HepG2 (cell line): Measurements from ENCODE around the gene KIF3C. TPM values are rescaled to one million over a fixed set of nuclear protein-coding genes. Genes with fewer than 3 reads are reported as not detected.

Experiments
- GABPA ChIP-seq, 2 experiments: IDR thresholded peaks; 2 replicates each; pipeline ENCODE4 v1.6.1; 2011 to 2016; ENCODE audit warnings: low read depth in 2 of 2, low read length in 1 of 2, missing biosample characterization in 1 of 2, missing genetic modification characterization in 1 of 2
- MXD4 ChIP-seq: IDR thresholded peaks from 2 replicates; pipeline ENCODE4 v1.6.1; 2016; ENCODE audit warnings: mild to moderate bottlenecking, missing biosample characterization, missing genetic modification reagents
- MXI1 ChIP-seq: IDR thresholded peaks from 3 replicates; pipeline ENCODE4 v1.6.1; 2012; ENCODE audit warnings: low read depth, low read length, inconsistent platforms, borderline replicate concordance
- RARA ChIP-seq: IDR thresholded peaks from 2 replicates; pipeline ENCODE4 v1.6.1; 2016; ENCODE audit warnings: missing genetic modification reagents, missing compliant biosample characterization
- RFX5 ChIP-seq: IDR thresholded peaks from 2 replicates; pipeline ENCODE4 v1.6.1; 2011; ENCODE audit warnings: low read depth, low read length, improper control_type of control experiment
- TGIF2 ChIP-seq: IDR thresholded peaks from 2 replicates; pipeline ENCODE4 v1.6.1; 2016; ENCODE audit warnings: control low read depth, missing compliant biosample characterization
- ZFP36L1 ChIP-seq: sonication (generic); formaldehyde crosslinking; IDR thresholded peaks from 2 replicates; pipeline ENCODE4 v1.8.0; 2022; ENCODE audit warnings: mild to moderate bottlenecking, missing genetic modification reagents, moderate library complexity
- ZIK1 ChIP-seq: sonication (generic); formaldehyde crosslinking; IDR thresholded peaks from 2 replicates; pipeline ENCODE4 v1.5.0; 2020; ENCODE audit warnings: mild to moderate bottlenecking, low read depth, missing genetic modification reagents, borderline replicate concordance
- ZNF24 ChIP-seq: fragments of 450-650 bp; IDR thresholded peaks from 2 replicates; pipeline ENCODE4 v1.6.1; 2017; ENCODE audit warnings: antibody characterized with exemption, mild to moderate bottlenecking
- polyA plus RNA-seq, 8 experiments: library from polyadenylated mRNA; depleted of rRNA in 3 of 8; stranded (reverse) in 7 of 8; unstranded in 1 of 8; fragments of >200 nt; fragmentation: Illumina TruSeq in 4 of 8; extraction: Trizol in 4 of 8; gene quantifications; 2 replicates each; pipeline versions ENCODE4 v1.2.1 to v1.2.3, GENCODE V29; 2011 to 2016; ENCODE audit warnings: low read depth in 4 of 8, missing spikeins in 1 of 8, mixed read lengths in 1 of 8; ENCODE audit not compliant: insufficient read depth in 1 of 8
- total RNA-seq, 5 experiments: library from RNA; depleted of rRNA; stranded (reverse); fragments of >200 nt; fragmentation: Illumina TruSeq; extraction: Trizol; gene quantifications; 2 replicates each; pipeline ENCODE4 v1.2.3, GENCODE V29; 2016; ENCODE audit warnings: low read depth in 1 of 5
- TF ChIP-seq, protein P1 (sequence below): sonication (generic); formaldehyde crosslinking; IDR thresholded peaks from 2 replicates; pipeline ENCODE4 v1.5.0; 2020; ENCODE audit warnings: missing genetic modification reagents
- TF ChIP-seq, protein P2 (sequence below): sonication (generic); formaldehyde crosslinking; IDR thresholded peaks from 2 replicates; pipeline ENCODE4 v1.4.0; 2020; ENCODE audit warnings: mild to moderate bottlenecking, low read depth, missing genetic modification reagents
- TF ChIP-seq, protein P3 (sequence below): sonication (generic); formaldehyde crosslinking; IDR thresholded peaks from one replicate; pipeline ENCODE4 v1.5.1; 2020; ENCODE audit warnings: mild to moderate bottlenecking, missing genetic modification reagents; ENCODE audit errors: not compliant biosample characterization
- TF ChIP-seq, protein P4 (sequence below): sonication (generic); formaldehyde crosslinking; IDR thresholded peaks from 2 replicates; pipeline ENCODE4 v1.9.0; 2021; ENCODE audit warnings: missing genetic modification reagents, borderline replicate concordance
- TF ChIP-seq, protein P5 (sequence below): sonication (generic); formaldehyde crosslinking; IDR thresholded peaks from 2 replicates; pipeline ENCODE4 v1.4.0; 2020; ENCODE audit warnings: mild to moderate bottlenecking, missing genetic modification reagents

KIF3C gene
- total and polyA plus RNA-seq, 2 of the 13 experiments (the other 11 are each of a cell fraction or from before 2014, with no cell fraction given), result 3.6 to 4.9 TPM

DNA sequence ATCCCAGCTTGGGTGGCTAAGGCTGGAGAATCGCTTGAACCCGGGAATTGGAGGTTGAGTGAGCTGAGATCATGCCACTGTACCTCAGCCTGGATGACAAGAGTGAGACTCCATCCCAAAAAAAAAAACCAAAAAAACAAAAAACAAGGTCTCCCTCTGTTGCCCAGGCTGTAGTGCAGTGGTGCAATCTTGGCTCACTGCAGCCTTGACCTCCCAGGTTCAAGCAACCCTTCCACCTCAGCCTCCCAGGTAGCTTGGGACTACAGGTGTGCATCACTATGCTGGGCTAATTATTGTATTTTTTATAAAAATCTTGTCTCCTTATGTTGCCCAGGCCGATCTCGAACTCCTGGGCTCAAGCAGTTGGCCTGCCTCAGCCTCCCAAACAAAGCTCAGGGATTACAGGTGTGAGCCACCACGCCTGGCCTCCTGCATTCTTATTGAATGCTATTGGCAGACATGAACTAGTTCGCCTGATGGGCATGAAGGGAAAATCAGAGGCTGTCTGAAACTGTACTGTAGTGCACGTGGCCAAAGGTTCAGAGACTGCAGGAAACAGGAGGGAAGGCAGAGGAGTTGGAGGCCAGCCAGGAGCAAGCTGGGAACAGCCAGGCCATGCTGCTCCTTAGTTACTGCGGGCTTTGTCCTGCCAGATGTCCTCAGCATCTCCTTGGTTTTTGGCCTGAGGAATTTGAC, 88.0 kb downstream of the KIF3C start (continued):
- TF ChIP-seq MXI1 (peak; percentile 76; the same call in 1 of the 3 replicates), RFX5 (no peak), RARA (CRISPR knock-in tag) (peak; percentile 40; the same call in 1 of the 2 replicates), ZIK1 (CRISPR knock-in tag) (0 out of 2 replicates have a peak, but pooled peaks have one; percentile 57), MXD4 (CRISPR knock-in tag) (peak; percentile 80), TGIF2 (CRISPR knock-in tag) (peak; percentile 79), ZNF24 (no peak), ZFP36L1 (peak; percentile 69; the same call in 1 of the 2 replicates), GABPA (IDR thresholded peaks at IDR 0.05; ENCODE audit: low read depth, low read length) (no peak), GABPA (CRISPR knock-in tag; IDR thresholded peaks at IDR 0.05; ENCODE audit: low read depth) (0 out of 2 replicates have a peak, but pooled peaks have one; percentile 37)
- TF ChIP-seq, protein P1, sequence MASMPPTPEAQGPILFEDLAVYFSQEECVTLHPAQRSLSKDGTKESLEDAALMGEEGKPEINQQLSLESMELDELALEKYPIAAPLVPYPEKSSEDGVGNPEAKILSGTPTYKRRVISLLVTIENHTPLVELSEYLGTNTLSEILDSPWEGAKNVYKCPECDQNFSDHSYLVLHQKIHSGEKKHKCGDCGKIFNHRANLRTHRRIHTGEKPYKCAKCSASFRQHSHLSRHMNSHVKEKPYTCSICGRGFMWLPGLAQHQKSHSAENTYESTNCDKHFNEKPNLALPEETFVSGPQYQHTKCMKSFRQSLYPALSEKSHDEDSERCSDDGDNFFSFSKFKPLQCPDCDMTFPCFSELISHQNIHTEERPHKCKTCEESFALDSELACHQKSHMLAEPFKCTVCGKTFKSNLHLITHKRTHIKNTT (CRISPR knock-in tag), result no peak
- TF ChIP-seq, protein P2, sequence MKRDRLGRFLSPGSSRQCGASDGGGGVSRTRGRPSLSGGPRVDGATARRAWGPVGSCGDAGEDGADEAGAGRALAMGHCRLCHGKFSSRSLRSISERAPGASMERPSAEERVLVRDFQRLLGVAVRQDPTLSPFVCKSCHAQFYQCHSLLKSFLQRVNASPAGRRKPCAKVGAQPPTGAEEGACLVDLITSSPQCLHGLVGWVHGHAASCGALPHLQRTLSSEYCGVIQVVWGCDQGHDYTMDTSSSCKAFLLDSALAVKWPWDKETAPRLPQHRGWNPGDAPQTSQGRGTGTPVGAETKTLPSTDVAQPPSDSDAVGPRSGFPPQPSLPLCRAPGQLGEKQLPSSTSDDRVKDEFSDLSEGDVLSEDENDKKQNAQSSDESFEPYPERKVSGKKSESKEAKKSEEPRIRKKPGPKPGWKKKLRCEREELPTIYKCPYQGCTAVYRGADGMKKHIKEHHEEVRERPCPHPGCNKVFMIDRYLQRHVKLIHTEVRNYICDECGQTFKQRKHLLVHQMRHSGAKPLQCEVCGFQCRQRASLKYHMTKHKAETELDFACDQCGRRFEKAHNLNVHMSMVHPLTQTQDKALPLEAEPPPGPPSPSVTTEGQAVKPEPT (CRISPR knock-in tag), result peak; percentile 74
- TF ChIP-seq, protein P3, sequence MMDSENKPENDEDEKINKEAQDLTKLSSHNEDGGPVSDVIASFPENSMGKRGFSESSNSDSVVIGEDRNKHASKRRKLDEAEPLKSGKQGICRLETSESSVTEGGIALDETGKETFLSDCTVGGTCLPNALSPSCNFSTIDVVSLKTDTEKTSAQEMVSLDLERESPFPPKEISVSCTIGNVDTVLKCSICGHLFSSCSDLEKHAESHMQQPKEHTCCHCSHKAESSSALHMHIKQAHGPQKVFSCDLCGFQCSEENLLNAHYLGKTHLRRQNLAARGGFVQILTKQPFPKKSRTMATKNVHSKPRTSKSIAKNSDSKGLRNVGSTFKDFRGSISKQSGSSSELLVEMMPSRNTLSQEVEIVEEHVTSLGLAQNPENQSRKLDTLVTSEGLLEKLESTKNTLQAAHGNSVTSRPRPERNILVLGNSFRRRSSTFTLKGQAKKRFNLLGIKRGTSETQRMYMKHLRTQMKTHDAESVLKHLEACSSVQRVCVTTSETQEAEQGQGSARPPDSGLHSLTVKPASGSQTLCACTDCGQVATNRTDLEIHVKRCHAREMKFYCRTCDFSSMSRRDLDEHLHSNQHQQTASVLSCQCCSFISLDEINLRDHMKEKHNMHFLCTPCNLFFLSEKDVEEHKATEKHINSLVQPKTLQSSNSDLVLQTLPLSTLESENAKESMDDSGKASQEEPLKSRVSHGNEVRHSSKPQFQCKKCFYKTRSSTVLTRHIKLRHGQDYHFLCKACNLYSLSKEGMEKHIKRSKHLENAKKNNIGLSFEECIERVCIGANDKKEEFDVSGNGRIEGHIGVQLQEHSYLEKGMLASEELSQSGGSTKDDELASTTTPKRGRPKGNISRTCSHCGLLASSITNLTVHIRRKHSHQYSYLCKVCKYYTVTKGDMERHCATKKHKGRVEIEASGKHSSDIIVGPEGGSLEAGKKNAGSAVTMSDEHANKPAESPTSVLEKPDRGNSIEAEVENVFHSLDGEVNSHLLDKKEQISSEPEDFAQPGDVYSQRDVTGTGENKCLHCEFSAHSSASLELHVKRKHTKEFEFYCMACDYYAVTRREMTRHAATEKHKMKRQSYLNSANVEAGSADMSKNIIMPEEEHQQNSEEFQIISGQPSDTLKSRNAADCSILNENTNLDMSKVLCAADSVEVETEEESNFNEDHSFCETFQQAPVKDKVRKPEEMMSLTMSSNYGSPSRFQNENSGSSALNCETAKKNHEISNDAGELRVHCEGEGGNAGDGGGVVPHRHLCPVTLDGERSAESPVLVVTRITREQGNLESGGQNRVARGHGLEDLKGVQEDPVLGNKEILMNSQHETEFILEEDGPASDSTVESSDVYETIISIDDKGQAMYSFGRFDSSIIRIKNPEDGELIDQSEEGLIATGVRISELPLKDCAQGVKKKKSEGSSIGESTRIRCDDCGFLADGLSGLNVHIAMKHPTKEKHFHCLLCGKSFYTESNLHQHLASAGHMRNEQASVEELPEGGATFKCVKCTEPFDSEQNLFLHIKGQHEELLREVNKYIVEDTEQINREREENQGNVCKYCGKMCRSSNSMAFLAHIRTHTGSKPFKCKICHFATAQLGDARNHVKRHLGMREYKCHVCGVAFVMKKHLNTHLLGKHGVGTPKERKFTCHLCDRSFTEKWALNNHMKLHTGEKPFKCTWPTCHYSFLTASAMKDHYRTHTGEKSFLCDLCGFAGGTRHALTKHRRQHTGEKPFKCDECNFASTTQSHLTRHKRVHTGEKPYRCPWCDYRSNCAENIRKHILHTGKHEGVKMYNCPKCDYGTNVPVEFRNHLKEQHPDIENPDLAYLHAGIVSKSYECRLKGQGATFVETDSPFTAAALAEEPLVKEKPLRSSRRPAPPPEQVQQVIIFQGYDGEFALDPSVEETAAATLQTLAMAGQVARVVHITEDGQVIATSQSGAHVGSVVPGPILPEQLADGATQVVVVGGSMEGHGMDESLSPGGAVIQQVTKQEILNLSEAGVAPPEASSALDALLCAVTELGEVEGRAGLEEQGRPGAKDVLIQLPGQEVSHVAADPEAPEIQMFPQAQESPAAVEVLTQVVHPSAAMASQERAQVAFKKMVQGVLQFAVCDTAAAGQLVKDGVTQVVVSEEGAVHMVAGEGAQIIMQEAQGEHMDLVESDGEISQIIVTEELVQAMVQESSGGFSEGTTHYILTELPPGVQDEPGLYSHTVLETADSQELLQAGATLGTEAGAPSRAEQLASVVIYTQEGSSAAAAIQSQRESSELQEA (CRISPR knock-in tag), result peak; percentile 73
- TF ChIP-seq, protein P4, sequence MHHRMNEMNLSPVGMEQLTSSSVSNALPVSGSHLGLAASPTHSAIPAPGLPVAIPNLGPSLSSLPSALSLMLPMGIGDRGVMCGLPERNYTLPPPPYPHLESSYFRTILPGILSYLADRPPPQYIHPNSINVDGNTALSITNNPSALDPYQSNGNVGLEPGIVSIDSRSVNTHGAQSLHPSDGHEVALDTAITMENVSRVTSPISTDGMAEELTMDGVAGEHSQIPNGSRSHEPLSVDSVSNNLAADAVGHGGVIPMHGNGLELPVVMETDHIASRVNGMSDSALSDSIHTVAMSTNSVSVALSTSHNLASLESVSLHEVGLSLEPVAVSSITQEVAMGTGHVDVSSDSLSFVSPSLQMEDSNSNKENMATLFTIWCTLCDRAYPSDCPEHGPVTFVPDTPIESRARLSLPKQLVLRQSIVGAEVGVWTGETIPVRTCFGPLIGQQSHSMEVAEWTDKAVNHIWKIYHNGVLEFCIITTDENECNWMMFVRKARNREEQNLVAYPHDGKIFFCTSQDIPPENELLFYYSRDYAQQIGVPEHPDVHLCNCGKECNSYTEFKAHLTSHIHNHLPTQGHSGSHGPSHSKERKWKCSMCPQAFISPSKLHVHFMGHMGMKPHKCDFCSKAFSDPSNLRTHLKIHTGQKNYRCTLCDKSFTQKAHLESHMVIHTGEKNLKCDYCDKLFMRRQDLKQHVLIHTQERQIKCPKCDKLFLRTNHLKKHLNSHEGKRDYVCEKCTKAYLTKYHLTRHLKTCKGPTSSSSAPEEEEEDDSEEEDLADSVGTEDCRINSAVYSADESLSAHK (CRISPR knock-in tag), result no peak
- TF ChIP-seq, protein P5, sequence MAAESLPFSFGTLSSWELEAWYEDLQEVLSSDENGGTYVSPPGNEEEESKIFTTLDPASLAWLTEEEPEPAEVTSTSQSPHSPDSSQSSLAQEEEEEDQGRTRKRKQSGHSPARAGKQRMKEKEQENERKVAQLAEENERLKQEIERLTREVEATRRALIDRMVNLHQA (CRISPR knock-in tag), result no peak
